ENCODE measurements around the gene ASB3.
"Not testable (repeated sequence)": the region's sequence is repeated elsewhere in the genome, so short reads cannot be mapped to it uniquely, and the experiment has no call there.

Gene ASB3

GRCh38 chr2:53786705-53787613 is at the start of gene ASB3, which contains the start of gene ERLEC1:
TSS of gene ASB3 (minus strand) at chr2:53786953. CDS start at chr2:53765572, 21,381 bp downstream.
TSS of gene ERLEC1 (plus strand) at chr2:53787044. CDS start at chr2:53787211, 167 bp downstream.
- DNase-seq (ENCODE audit: low read depth), result peak; percentile 85

GRCh38 chr2:53829980-53830290 is 43.2 kb upstream of the ASB3 start:
- not testable (repeated sequence) for DNase-seq (ENCODE audit: low read depth)

- DNase-seq (ENCODE audit: low read depth), result no peak
Measured at GRCh38 chr2:53829273-53829979, 42.7 kb upstream of the ASB3 start.

- DNase-seq (ENCODE audit: low read depth), result no peak
Measured at GRCh38 chr2:53828331-53828730, 41.6 kb upstream of the ASB3 start.

GRCh38 chr2:53827398-53828175 is 40.8 kb upstream of the ASB3 start:
- no peak for DNase-seq (ENCODE audit: low read depth)

- DNase-seq (ENCODE audit: low read depth), result no peak
Measured at GRCh38 chr2:53826587-53827397, 40.0 kb upstream of the ASB3 start.

GRCh38 chr2:53826030-53826410 is 39.3 kb upstream of the ASB3 start:
- DNase-seq (ENCODE audit: low read depth), result no peak

- DNase-seq (ENCODE audit: low read depth), result peak; percentile 44
Measured at GRCh38 chr2:53823639-53824038, 36.9 kb upstream of the ASB3 start.

- no peak for DNase-seq (ENCODE audit: low read depth)
Measured at GRCh38 chr2:53821810-53822209, 35.1 kb upstream of the ASB3 start.

GRCh38 chr2:53820711-53821110 is 34.0 kb upstream of the ASB3 start:
- no peak for DNase-seq (ENCODE audit: low read depth)

- DNase-seq (ENCODE audit: low read depth), result no peak
Measured at GRCh38 chr2:53820048-53820447, 33.3 kb upstream of the ASB3 start.

- no peak for DNase-seq (ENCODE audit: low read depth)
Measured at GRCh38 chr2:53819634-53820033, 32.9 kb upstream of the ASB3 start.

GRCh38 chr2:53818854-53819435 is 32.2 kb upstream of the ASB3 start:
- DNase-seq (ENCODE audit: low read depth), result no peak

- DNase-seq (ENCODE audit: low read depth), result no peak
Measured at GRCh38 chr2:53813151-53813550, 26.4 kb upstream of the ASB3 start.

- DNase-seq (ENCODE audit: low read depth), result no peak
Measured at GRCh38 chr2:53811601-53812000, 24.8 kb upstream of the ASB3 start.

GRCh38 chr2:53802617-53803151 is 15.9 kb upstream of the ASB3 start:
- DNase-seq (ENCODE audit: low read depth), result no peak

- DNase-seq (ENCODE audit: low read depth), result no peak
Measured at GRCh38 chr2:53801547-53801946, 14.8 kb upstream of the ASB3 start.

- DNase-seq (ENCODE audit: low read depth), result no peak
Measured at GRCh38 chr2:53793821-53794220, 7.1 kb upstream of the ASB3 start.

GRCh38 chr2:53793261-53793660 is 6.5 kb upstream of the ASB3 start:
- no peak for DNase-seq (ENCODE audit: low read depth)

- DNase-seq (ENCODE audit: low read depth), result peak; percentile 58
Measured at GRCh38 chr2:53787614-53788289, 999 bp upstream of the ASB3 start.

- peak; percentile 64 for DNase-seq (ENCODE audit: low read depth)
Measured at GRCh38 chr2:53786352-53786704, 425 bp downstream of the ASB3 start.

Measured in ELR (cell line).